HG02798 (cell line): ENCODE data around the gene CADM2.

Experiments used
- ATAC-seq: cut with Tn5 transposase; IDR thresholded peaks from one replicate; pipeline ENCODE4 v1.9.1; 2021; ENCODE audit warnings: mild to moderate bottlenecking; ENCODE audit not compliant: unreplicated experiment, poor library complexity

The CADM2 gene

GRCh38 chr3:84983490-84983889 lies 24.7 kb downstream of the CADM2 start:
- ATAC-seq = no peak

DNA sequence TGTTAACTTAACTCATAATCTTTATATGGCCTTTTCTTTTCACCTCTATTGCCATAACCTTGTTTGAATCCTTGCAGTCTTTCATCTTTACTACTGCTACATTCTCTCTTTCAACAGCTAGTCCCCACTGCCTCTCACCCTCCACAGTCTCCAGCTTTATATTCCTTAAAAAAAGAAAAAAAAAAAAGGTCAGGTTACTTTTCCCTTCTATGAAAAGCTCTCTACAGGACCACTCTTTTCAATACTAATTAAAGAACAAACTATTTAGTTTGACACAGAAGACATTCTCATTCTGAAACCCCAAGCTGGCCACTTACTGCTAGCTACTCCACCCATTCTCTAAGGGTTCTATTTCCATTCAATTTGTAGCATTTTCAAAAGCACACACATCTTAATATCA lies 25.6 kb downstream of the CADM2 start:
- ATAC-seq = no peak

DNA sequence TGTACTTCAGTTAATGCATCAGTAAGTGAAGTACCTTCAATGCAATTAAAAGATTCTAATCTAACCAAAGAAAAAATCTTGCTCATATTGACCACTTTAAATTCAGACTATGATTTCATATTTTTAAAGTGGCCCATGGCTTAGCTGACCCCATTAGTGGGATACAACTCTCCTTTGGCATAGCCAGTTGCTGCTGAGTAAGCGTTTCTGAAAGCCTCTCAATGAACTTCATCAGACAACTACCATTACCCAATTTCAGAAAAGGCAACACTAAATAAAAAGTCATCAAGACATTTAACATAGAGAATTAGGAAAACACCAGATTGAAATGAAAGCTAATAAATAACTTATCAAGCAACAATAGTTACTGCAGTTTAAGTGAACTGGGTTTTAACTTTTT lies 27.0 kb downstream of the CADM2 start:
- no peak for ATAC-seq

DNA sequence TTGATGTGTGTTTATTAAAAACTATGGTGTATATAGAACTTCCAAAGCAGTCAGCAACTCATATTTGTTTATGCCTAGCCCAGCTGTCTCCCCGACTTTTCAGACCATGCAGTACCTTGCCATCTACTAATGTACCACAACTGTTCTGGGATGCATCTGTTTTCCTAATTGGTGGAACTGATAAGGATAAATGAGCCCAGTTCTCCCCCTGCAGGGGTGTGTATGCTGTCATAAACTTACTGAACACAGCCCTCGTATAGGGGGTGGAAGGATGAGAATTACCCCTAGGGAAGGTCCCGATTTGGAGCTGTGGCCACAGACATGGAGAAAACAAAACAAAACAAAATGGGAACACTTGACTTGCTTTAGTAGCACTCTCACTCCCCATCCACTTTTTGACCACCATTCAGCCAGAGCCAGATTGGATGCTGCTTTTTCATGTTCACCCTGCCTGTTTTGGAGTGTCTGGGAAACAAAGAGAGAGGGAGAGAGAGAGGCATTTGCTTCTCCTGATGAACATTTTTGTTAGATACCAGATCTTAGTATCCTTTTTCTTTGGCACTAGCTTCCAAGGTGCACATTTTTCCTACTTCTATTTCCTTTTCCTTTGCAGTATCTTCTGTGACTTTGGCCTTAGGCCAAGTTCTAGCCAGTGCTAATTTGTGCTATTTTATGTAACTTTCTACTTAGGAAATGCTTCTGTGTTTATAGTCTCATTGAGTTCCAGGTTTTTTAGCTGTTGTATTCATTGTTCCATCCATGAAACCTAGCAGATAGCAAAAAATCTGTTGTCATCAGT lies 29.1 kb downstream of the CADM2 start:
- ATAC-seq = no peak

DNA sequence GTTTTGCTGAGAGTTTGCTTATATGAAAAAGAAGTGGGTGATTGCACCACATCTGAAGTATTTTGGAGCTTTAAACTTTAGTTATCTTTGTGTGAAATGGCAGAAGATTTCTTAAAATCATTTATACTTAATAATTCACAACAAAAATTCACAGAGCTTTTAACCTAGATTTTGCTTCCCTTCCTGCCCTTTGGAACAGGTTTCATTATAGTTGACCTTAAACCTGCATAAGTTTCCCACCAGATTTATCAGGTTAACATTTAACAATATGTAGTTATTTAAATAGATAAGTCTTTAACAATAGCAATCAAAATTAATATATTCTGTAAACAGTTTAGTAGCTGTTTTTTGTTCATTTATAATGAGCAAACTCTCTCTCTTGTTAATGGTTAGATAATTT lies 30.3 kb downstream of the CADM2 start:
- ATAC-seq = no peak

GRCh38 chr3:84991422-84991900 lies 32.7 kb downstream of the CADM2 start:
- ATAC-seq = no peak

DNA sequence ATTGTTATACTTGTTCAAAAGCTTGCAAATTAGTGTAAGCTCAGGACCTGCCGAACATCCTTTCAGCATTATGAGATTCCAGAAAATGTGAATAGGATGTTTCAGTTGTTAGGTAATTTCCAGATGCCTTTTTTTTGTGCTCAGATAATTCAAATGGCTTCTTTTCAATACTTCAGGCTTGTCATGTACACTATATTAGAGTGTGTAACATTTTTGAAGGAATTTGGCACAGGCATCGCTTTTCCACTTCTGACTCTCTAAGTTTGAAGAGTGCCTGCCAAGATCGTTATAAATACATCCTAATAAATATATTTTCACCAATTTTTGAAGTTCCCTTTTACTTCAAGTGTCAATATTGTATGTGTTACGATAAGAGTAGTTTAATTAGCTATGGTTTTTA lies 35.2 kb downstream of the CADM2 start:
- no peak for ATAC-seq

GRCh38 chr3:84998545-84998944 lies 39.8 kb downstream of the CADM2 start:
- ATAC-seq = no peak

GRCh38 chr3:85003479-85003878 lies 44.7 kb downstream of the CADM2 start:
- no peak for ATAC-seq

DNA sequence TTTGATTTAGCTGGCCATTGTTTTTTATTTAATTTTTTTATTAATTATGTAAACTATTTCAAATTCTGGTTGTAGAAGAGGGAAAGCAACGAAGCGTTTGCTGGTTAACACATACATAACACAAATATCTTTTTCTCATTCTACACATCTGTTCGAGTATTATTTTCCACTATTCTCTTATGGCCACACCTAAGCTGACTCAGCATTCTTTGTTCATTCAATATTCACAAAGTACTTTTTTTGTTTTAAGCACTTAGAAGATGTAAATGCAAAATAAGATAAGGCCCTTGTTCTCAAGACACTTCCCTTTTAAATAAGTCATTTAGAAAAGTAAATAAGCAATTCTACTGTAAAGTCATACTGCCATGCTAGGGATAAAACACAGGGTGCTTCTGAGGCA lies 45.4 kb downstream of the CADM2 start:
- no peak for ATAC-seq

DNA sequence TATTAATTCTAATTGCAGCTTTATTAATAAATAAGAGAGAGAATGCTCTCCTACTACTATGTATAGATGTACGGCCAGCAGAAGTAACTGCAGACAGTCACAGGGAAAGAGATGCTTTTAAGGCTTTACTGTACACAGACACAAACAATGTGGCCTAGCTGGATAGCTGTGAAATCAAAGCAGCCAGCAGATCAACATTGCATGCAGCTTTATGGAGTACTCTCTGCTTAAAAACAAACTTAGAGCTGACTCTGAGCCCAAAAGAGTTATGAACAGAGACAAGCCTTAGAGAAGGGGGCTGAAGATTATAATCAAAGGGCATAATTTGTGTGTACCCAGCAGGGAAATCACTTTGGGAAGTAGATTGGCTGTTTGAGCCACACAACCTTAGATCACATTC lies 47.2 kb downstream of the CADM2 start:
- ATAC-seq = no peak

DNA sequence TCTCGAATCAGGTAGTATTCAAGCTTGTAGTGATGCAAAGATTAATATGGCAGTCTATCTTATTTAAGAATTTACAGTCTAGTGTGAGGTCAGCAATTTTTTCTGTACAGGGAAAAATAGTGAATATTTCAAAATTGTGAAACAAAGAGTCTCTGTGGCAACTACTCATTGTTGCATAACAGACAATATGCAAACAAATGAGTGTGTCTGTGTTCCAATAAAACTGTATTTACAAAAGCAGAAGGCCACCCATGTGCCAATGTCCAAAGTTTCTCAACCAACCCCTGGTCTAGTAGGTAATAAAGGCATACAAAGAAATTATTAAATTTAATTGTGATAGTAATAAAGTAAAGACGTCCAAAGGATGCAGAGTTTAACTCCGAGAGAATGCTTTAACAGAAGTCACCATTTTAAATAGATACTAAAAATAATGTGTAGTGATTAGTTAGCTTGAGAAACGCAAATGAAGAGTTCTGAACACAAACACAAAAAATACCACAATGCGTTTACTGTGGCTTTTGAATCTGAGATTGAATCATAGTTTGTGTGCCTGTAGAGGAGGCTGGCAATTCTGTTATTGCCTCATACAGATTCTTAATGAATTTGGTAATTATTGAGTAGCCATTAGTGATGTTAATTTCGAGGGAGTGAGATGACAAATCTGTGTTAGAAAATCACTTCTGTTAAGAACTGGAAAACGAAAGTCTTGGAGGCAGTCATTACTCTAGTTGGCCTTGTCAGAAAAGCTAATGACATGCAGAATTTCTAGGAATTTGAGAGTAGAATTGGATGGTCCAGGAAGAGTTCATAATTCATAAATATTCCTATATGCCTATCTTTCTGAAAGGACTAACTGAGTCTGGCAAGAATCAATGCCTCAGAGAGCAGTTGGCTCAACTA lies 48.7 kb downstream of the CADM2 start:
- no peak for ATAC-seq

DNA sequence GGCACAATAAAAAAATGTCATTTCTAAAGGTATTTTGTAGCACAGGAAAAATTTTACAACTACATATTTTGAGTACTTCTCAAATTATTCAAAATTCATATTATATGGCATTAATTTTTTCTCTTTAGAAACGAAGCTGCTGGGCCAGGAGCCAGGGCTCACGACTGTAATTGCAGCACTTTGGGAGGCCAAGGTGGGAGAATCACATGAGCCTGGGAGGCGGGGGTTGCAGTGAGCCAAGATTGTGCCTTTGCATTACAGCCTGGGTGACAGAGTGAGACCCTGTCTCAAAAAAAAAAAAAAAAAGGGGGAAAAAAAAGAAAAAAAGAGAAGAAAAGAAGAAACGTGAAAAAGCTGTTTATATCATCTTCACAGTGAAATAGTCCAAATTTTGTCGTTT lies 62.0 kb downstream of the CADM2 start:
- ATAC-seq = no peak

DNA sequence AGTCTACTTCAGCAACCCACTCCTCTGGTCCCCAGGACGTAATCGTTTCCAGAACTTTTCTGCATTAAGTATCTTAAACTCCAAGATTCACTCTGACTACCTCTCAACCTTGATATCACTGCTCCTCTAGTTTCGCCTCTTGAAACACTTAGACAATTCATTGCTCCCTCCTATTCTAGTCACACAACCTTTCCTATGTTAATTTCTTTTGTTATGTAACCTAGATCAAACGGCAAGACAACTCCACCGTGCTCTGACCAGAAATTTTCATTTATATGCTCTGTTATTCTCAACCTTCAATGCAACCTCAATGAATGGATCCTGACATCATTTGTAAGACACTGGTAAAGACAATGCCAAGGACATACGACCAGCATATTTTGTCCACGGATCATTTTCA lies 71.3 kb downstream of the CADM2 start:
- ATAC-seq = no peak

DNA sequence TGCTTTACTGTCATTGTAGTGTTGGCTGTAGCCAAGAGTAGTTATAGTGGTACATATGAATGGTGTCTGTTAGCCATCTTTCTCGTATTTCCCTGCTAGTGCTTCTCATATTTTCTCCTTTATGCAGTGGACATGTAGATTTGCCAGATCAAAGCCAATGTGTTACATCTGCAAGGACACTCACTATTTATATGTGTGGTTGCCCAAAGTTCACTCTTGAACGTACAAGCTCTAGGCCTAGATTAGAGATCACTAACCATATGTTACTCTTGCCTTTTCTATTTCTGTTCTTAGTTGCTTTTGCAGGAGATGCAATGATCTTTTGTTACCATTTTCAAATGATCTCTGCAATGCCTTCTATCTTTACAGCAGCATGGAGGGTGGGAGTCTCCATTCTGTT lies 78.4 kb downstream of the CADM2 start:
- ATAC-seq = no peak

GRCh38 chr3:85041001-85041400 lies 82.2 kb downstream of the CADM2 start:
- ATAC-seq = no peak

DNA sequence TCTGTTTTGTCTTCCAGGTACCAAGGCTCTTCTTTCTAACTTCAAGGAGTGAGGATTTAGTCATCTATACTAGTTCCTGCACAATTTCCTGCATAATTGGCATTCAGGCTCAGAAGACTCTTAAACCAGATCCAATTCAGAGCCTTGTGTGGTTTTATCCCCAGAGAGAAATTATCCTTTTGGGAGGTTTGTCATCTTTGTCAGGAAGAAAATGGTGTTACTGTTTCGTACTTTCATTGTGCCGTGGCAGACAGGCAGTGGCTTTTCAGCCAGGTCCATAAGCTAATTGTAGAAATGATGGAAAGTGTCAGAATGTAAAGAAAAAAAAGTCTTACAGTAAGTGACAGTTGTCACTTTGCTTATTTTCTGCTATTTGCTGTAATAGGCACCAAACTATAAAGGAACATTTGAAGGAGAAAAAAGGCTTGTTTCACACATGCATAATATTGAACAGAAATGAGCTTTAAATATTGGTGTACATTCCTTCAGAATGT lies 82.8 kb downstream of the CADM2 start:
- no peak for ATAC-seq

DNA sequence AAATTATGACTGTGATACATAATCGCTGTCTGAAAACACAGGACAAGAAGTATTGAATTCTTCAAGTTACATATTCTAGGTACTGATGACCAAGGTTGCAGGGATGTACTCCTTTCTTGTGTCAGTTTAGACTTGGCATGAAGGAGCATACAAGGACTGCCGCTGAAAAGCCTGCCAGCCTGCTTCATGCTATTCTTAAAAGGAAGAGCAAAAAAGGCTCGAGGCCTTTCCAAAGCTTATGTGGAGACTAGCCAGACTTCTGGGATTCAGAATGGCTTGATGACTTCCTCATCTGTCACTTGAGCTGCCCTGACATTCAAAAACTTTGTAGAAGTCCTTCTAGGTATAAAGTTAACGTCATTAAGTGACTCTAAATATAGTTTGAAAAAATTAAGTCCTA lies 92.0 kb downstream of the CADM2 start:
- no peak for ATAC-seq

DNA sequence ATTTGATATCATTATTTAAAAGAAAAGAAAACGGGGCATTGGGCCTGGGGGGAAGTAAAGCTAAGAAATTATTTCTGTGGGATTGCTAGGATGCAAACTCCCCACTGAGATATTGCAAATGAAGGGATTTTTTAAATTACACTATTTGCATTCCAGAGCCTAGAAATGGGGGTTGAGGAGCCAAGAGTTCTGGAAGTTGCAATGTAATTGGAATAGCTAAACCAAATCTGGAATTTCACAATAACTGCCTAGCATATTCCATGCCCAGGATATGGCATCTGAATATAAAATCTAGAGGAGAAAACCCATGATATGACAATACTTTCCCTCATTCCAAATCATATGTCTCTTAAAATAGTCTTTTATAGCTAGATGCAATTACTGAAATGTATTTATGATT lies 93.0 kb downstream of the CADM2 start:
- ATAC-seq = no peak

DNA sequence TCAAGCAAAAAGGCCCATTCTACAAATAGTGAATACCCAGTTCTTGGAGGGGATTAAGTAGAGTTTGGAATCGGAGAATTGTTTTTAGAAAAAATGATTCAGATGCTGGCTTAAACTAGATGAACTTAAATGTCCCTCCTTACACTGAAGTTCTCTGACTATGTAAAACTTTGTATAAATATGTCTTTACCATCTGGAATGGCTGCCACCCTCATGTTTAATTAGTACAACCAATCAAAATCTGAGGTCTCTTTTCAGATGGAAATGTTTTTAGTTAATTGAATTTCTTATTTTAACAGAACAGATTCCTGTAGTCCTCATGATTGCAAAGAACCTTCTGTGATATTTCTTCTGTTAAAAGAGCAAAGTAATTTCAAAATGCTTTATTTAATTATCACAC lies 94.8 kb downstream of the CADM2 start:
- no peak for ATAC-seq

- no peak for ATAC-seq
Observed at GRCh38 chr3:85054579-85054978, 95.8 kb downstream of the CADM2 start.
